GM18868 (cell line): ENCODE data around the gene PFKP.

Source experiments
- ATAC-seq: cut with Tn5 transposase; IDR thresholded peaks from one replicate; pipeline ENCODE4 v1.9.1; 2021; ENCODE audit warnings: mild to moderate bottlenecking, moderate library complexity; ENCODE audit not compliant: unreplicated experiment

PFKP gene

DNA sequence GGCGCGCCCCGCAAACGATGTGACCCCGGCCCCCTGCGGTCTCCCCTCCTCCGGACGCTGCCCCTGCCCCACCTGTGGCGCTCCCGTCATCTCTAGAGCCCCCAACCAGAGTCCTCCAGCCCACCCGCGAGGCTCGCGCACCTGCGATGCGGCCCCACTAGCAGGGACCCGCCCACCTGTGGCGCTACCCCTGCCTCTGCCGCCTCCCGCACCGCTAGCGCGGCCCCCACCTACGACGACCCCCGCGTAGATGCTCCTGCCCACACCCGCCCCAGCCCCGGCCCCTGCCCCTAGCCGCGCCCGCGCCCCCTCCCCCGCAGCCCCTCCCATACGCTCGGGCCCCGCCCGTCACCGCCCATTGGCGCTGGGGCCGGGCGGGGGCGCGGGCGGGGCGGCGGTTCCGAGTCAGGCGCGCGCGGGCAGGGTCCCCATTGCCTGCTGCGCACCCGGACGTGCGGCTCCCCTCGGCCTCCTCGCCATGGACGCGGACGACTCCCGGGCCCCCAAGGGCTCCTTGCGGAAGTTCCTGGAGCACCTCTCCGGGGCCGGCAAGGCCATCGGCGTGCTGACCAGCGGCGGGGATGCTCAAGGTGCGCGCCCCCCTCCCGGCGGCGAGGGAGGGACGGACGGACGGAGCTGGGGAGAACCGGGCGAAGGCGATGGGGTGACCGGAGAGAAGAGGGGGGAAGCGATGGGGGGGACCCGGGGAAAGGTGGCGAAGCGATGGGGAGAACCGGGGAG is at the start of gene PFKP:
TSS of gene PFKP (plus strand) at position 431 of the 741 bp plus-strand sequence. CDS start at position 479, 48 bp downstream.
- ATAC-seq: peak; percentile 58

DNA sequence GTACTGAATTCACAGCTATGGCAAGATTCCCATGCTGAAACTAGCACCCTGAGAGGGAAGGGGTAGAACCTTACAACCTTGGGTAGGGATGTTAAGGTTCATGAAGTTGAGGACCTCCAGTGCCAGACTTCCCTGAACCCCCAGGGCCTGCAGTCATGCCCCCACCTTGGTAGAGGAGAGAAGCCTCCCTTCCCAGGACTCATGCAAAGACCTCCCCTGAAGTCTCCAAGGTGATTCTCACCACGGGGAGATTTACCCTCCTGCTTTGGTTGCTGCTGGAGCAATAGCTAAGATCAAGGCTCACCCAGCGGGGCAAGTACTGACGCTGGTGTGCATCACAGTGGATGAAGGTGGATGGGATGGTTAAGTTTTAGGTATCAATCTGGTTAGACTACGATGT is 49.1 kb upstream of the PFKP start:
- no peak for ATAC-seq

DNA sequence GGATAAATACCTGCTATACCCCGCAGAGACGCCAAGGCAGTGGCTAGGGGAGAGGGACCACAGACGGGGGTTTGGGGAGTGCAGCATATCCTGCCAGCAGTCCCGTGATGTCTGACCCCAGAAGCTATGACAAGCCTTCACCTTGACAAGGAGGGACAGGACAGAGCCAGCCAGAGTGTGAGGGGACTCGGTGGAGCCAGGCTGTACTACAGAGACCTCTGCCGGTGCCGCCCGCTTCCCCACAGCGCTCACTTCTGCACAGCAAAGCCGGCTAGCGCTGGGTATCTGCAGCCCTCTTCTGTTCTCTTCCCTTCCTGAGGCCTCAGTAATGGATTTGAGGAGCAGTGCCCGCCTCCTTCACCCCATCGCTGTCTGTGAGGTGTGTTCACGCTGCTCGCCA is 47.0 kb upstream of the PFKP start:
- ATAC-seq: no peak

DNA sequence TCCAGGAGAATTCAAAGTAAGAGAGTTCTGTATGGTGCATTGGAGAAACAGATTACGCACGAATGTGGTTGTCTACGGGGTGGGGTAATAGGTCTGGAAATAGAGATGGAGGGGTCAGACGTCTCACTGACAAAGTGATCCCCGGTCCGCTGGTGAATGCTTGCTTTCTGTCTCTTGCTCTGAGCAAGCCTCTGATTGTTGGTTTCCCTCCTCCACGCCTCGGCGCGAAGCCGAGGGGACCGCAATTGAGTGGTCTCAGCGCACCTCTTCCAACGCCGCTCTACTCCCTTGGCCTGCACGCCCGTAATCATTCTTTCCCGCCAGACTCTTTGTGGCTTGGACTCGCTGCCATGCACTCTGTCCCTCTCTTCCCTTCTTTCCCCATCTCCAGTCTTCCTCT is 46.5 kb upstream of the PFKP start:
- ATAC-seq: no peak

DNA sequence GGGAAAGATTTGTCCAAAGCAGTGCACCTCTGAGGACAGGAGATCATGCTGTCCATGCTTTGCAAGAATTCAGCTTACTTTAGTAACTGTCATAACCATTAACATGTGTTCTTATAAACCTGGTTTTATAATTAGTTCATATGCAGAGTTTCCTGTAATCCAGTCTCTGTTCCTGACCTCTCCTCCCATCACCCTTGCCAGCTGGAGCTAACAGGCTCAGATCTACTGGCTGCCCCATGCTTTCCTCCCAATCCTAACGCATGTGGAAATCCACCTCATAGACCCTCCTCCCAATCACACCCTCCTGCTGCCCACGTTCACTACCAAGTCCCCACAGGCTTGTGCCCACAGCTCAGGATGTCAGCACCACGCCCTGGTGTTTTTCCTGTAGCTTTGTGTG is 45.3 kb upstream of the PFKP start:
- no peak for ATAC-seq

DNA sequence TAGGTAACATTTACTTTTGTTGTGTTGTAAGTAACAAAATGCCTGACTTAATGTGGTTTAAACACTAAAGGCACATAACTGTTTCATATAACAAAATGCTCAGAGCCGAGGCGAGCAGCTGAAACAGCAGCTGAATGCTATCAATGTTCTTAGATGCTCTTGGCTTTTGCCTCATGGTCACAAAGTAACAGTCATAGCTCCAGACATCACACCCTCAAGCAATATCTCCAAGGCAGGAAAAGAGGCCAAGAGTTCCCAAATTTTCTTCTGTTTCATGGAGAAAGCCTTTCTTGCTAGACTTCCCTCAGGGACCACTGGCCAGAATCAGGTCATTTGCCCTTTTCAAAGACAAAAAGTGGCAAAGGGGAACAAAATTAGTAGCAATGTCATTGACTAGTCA is 43.5 kb upstream of the PFKP start:
- ATAC-seq: no peak

DNA sequence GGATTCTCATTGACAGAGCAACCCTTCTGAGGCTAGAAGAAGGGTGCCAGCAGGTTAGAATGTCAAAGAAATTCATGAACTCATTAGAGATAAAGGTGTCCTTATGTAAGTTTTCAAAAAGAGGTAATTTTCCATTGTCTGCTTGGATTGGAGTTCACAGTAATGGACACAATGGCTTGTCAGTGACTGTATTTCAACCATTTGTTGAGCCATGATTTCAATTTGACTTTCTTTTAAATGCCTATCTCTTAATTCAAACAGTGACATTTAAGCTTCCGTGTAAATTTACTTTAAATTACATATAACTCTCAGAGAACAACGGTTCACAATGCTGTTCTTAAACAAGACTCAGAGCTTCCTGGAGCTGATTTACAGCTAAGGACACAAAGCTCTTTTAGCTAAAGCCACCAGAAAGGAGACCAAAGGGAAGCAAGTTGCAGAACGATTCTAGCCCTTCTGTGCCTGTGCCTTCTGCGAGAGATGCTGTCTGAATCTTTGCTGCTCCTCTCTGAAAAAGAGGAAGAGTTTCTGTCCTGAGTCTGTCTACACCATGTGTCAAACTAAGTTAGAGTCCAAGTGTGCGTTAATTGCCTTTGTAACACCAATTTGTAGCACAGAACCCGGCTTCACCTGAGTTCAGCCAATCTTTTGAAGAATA is 42.2 kb upstream of the PFKP start:
- no peak for ATAC-seq

DNA sequence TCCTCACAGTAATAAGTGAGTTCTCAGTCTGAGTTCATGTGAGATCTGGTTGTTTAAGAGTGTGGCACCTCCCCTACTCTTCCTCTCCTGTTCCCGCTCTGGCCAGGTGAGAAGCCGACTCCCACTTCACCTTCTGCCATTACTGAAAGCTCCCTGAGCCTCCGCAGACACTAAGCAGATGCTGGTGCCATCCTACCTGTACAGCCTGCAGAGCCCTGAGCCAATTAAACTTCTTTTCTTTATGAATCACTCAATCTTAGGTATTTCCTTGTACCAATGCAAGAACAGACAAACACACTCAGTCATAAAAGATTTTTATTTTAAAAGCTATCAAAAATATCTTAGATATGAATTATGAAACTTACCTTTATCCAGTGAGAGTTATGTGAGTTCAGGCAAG is 39.5 kb upstream of the PFKP start:
- no peak for ATAC-seq

DNA sequence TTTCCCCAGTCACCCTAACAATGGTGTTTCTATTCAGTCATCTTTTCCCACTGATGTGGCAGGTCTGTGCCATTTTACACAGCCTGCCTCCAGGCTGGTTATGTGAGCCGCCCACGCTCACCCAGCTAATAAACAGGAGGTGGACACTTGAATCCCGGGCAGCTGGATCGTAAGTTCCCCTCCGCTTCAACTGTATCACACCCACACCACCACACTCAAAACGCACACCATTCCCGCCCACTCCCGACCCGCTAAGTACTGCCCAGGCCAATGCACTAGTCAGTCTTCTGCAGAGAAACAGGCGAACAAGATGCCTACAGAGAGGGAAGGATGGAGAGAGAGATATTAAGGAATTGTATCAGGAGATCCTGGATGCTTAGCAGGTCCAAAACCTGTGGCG is 38.9 kb upstream of the PFKP start:
- no peak for ATAC-seq

DNA sequence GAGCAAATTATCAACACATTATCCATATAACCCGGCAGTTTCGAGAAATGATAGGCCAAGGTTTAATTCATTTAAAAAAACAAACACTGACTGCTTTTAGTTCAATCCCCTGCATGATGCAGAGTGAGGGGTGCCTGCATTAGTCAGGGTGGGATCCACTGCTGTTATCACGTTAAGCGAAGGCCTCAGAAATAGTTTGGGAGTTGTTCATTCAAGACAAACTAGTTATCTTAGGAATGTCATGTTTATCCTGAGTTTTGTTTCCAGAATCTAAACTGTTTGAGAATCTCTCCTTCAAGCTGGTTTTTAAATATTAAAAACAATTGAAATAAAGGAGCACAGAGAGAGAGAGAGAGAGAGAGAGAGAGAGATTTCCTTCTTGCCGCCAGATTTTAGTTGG is 36.6 kb upstream of the PFKP start:
- no peak for ATAC-seq

DNA sequence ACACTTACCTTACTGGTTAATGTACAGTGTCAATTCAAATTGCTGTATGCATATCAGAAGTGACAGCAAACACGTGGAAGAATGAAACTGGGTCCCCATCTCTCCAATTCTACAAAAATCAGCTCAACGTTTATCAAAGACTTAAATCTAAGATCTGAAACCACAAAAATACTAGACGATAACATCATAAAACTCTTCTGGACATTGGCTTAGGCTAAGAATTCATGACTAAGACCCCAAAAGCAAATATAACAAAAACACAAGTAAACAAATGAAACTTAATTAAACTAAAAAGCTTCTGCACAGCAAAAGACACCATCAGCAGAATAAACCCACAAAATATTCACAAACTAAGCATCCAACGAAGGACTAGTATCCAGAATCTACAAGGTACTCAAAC is 35.9 kb upstream of the PFKP start:
- no peak for ATAC-seq

DNA sequence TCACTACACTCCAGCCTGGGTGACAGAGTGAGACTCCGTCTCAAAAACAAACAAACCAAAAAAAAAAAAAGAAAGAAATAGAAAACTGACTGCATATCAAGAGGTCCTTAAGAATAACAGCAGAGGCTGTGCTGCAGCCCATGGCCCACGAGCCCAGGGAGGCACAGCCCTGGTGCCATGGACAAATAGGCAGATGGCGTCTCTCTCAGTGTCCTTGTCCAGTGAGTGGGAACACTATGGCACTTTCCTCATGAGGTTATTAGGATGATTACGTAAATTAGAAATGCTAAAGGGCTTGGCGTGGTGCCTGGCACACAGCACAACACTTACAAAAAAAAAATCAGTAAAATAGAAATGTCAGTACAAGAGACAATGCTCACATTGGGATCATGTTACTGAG is 33.4 kb upstream of the PFKP start:
- ATAC-seq: no peak

DNA sequence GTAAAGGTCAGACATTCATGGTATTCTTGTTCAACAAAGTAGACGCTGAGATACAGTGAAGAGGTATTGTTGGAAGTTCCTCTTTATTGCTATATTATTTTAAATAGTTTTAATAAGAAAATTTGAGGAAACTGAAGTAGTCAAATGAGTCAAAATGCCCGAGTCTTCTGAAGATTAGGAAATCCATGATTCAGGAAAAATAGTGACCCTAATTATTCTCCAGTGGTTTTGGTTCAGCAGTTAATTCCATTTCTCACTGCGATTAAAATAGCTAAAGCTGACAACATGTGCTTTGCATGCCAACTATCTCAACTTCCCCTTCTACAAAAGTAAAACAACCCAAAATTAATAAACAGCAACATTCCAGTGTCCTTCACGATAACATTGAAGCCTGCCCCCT is 32.7 kb upstream of the PFKP start:
- no peak for ATAC-seq

DNA sequence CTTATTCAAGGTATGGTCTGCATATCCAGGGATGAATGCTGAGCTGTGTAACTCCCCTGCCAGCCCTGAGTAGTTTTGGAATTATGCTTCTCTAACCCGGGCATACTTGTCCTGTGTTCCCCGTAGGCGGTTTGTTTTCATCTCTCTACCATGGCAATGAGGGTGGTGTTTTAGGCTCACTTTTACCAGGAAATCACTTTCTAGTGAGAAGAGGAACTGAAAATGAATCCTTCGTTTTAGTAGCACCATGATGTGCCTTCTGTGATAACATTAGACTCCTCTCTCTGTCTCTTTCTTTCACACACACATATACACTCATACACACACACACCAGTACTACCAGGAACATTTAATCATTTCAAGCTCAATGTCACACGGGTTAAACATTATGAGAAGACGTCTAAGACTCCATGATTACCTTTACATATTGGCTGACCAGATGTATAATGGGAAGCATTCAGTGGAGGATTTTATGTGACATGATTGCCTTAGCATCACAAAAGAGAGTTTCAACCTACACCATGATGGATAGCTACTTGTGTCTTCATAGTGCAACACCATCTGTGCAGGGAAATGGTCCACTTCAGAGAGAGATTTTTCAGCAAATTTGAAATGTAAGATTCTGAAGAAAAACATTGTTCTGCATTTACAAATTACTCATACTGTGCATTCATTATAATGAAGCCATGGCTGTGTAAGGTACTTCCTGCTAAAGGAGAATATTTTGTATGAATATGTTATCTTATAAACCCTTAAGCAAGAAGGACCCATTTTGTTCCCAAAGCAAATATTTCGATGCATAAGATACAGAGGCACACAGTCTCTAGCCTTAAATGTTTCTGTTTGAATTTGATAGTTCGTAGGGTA is 31.0 kb upstream of the PFKP start:
- ATAC-seq: peak; percentile 98

DNA sequence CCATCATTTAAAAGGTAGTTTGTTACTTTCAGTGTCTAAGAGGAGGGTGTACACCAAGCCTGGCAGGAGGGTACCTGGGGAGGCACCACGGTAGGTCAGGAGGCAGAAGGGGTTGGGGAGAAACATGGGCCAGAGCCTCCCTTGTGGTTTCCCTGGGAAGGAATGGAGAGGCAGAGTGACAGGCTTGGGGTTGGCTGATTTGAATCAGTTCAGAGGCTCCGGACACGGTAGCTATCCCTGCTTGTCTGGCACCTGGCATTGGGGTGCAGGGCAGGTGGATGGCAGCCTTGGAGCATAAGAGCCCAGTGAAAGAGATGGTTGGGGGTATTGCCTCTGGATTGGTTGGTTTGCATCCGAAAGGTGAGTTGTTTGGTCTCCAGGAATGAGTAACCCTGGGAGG is 30.2 kb upstream of the PFKP start:
- ATAC-seq: no peak

DNA sequence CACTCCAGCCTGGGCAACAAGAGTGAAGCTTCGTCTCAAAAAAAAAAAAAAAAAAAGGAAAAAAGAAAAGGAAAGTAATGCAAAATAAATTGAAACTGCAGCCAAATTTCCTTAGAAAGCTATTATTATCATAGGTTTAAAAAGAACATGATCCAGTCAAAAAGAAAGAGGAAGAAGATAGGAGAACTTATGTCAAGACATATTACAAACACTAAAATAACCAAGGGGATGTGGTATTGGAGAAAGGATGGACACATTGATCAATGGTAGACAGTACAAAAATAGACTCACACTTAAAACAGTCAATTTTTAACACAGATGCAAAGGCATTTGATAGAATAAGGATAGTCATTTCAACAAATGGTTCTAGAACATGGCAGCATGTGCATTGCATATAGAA is 27.3 kb upstream of the PFKP start:
- no peak for ATAC-seq

DNA sequence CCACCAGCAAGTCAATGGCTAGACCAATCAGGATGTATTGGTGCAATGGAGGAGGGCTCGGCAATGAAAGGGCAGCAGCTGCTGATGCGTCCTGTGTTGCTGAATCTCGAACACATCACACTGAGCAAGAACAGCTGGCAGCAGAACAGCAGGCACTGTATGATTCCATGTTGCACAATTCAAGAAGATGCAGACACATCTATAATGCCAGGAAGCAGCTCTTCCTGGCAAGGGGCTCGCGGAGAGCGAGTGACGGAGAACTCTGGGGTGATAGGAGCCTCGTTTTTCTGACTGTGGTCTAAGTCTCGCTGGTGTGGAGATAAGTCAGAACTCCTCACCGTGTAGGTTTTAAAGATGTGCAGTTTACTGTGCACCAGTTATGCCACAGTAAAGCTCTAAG is 24.8 kb upstream of the PFKP start:
- ATAC-seq: no peak

DNA sequence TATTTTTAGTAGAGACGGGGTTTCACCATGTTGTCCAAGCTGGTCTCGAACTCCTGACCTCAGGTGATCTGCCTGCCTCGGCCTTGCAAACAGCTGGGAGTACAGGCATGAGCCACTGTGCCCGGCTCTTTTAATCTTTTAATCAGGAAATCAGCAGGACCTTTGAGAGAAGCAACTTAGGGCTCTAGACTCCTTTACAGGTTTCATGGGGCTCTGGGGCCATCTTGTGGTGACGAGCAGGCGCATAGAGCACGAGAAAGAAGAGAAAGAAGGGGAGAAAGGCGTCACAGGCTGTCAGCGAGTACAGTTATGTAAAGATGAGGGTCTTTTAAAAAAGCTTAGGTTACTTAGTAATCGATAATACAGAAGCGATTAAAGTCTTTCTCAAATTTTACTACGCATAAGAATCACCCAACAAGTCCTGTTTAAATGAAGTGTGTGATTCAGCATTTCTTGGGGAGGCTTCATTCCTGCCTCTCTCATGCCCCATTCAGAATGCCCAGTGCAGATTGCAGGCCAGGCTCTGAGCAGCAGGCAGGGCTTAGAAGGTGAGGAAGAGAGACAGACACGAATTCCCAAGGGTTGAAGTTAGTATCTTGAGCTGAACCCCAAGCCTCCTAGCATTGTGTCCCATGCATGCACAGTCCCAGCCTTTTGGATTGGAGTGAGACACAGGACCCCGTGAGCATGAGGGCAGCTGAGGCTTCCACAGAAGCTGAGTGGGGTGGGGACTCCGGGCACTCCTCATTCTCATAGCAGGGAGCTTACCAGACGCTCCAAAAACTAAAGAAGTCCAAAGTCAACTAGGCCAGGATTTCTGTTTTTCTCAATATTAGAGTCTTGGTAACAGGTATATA is 23.6 kb upstream of the PFKP start:
- peak; percentile 88 for ATAC-seq

DNA sequence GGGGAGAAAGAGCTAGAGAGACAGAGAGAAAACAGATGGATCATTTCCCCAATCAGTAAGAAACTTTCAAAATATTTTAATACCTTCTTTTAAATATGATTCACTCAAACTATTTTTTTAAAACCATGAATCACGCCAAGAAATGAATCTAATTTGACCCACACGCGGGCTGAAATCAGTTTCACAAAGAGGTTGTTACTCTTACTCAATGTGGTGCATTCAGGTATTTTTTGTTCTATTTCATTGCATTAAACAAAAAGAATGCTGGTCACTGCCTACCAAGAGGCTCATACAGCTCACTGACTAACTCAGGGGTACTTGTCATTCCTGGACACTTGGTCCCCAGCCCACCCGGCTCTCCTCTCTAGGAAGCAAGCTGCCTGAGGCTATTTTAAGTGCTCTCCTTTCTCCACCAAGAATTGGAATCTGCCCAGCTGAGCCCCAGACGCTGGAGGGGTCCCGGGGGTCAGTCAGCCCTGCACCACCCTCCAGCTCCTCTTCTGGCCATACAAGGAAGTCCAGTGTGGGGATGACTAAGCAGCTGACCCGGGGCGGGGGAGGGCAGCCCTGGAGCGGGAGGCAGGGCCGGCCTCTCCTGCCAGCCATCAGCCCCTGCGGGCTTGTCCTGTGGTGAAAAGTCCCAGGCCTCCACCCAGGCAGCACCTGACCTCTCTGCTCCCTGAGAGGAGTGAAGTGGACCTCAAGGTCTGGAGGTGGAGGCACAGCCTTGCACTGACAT is 21.7 kb upstream of the PFKP start:
- ATAC-seq: no peak

DNA sequence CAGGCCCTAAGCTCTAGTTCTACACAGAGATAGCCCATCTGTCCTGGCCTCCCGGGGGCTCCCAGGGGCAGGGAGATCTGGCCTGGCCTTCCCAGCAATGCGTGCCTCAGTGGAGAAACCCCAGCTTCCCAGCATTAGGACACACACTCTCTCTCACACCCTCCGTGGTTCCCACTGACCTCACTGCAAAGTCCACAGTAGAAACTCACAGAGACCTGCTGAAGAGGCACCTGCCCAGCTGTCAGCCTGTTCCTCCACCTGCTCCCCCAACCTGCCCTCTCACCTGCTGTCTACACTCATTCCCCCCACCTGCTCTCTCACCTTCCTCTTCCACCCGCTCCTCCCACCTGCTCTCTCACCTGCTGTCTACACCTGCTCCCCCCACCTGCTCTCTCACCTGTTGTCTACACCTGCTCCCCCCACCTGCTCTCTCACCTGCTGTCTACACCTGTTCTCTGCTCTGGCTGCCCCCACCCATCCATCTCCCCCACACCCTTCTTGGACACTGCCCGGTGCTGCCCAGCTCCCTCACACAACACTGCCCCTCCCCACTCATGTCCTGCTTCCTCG is 21.1 kb upstream of the PFKP start:
- ATAC-seq: no peak
